HepG2 (cell line): ENCODE data around the gene ZNF106. TPM values are rescaled to one million over a fixed set of nuclear protein-coding genes. Genes with fewer than 3 reads are reported as not detected.

Source experiments
- PHF8 ChIP-seq: sonication (generic); formaldehyde crosslinking; IDR thresholded peaks from 2 replicates; pipeline ENCODE4 v1.5.0; 2020; ENCODE audit warnings: missing genetic modification reagents
- RXRB ChIP-seq: IDR thresholded peaks from 2 replicates; pipeline ENCODE4 v1.6.1; 2016; ENCODE audit warnings: borderline replicate concordance, missing genetic modification reagents, missing compliant biosample characterization
- ZNF280B ChIP-seq: sonication (generic); formaldehyde crosslinking; IDR thresholded peaks from 2 replicates; pipeline ENCODE4 v1.5.0; 2020; ENCODE audit warnings: missing genetic modification reagents, mild to moderate bottlenecking, borderline replicate concordance
- polyA plus RNA-seq, 8 experiments: library from polyadenylated mRNA; depleted of rRNA in 3 of 8; stranded (reverse) in 7 of 8; unstranded in 1 of 8; fragments of >200 nt; fragmentation: Illumina TruSeq in 4 of 8; extraction: Trizol in 4 of 8; gene quantifications; 2 replicates each; pipeline versions ENCODE4 v1.2.1 to v1.2.3, GENCODE V29; 2011 to 2016; ENCODE audit warnings: low read depth in 4 of 8, missing spikeins in 1 of 8, mixed read lengths in 1 of 8; ENCODE audit not compliant: insufficient read depth in 1 of 8
- total RNA-seq, 5 experiments: library from RNA; depleted of rRNA; stranded (reverse); fragments of >200 nt; fragmentation: Illumina TruSeq; extraction: Trizol; gene quantifications; 2 replicates each; pipeline ENCODE4 v1.2.3, GENCODE V29; 2016; ENCODE audit warnings: low read depth in 1 of 5
- TF ChIP-seq, protein P1 (sequence below): sonication (generic); formaldehyde crosslinking; IDR thresholded peaks from 2 replicates; pipeline ENCODE4 v1.4.0; 2020; ENCODE audit warnings: mild to moderate bottlenecking, missing genetic modification reagents
- TF ChIP-seq, protein P2 (sequence below): sonication (generic); formaldehyde crosslinking; IDR thresholded peaks from 2 replicates; pipeline ENCODE4 v1.4.0; 2020; ENCODE audit warnings: missing genetic modification reagents

ZNF106 gene
- total and polyA plus RNA-seq, 2 of the 13 experiments (the other 11 are each of a cell fraction or from before 2014, with no cell fraction given): 12.5 to 35.1 TPM

GRCh38 chr15:42457445-42458442 is 33.2 kb downstream of the ZNF106 start (continued):
- TF ChIP-seq, protein P1, sequence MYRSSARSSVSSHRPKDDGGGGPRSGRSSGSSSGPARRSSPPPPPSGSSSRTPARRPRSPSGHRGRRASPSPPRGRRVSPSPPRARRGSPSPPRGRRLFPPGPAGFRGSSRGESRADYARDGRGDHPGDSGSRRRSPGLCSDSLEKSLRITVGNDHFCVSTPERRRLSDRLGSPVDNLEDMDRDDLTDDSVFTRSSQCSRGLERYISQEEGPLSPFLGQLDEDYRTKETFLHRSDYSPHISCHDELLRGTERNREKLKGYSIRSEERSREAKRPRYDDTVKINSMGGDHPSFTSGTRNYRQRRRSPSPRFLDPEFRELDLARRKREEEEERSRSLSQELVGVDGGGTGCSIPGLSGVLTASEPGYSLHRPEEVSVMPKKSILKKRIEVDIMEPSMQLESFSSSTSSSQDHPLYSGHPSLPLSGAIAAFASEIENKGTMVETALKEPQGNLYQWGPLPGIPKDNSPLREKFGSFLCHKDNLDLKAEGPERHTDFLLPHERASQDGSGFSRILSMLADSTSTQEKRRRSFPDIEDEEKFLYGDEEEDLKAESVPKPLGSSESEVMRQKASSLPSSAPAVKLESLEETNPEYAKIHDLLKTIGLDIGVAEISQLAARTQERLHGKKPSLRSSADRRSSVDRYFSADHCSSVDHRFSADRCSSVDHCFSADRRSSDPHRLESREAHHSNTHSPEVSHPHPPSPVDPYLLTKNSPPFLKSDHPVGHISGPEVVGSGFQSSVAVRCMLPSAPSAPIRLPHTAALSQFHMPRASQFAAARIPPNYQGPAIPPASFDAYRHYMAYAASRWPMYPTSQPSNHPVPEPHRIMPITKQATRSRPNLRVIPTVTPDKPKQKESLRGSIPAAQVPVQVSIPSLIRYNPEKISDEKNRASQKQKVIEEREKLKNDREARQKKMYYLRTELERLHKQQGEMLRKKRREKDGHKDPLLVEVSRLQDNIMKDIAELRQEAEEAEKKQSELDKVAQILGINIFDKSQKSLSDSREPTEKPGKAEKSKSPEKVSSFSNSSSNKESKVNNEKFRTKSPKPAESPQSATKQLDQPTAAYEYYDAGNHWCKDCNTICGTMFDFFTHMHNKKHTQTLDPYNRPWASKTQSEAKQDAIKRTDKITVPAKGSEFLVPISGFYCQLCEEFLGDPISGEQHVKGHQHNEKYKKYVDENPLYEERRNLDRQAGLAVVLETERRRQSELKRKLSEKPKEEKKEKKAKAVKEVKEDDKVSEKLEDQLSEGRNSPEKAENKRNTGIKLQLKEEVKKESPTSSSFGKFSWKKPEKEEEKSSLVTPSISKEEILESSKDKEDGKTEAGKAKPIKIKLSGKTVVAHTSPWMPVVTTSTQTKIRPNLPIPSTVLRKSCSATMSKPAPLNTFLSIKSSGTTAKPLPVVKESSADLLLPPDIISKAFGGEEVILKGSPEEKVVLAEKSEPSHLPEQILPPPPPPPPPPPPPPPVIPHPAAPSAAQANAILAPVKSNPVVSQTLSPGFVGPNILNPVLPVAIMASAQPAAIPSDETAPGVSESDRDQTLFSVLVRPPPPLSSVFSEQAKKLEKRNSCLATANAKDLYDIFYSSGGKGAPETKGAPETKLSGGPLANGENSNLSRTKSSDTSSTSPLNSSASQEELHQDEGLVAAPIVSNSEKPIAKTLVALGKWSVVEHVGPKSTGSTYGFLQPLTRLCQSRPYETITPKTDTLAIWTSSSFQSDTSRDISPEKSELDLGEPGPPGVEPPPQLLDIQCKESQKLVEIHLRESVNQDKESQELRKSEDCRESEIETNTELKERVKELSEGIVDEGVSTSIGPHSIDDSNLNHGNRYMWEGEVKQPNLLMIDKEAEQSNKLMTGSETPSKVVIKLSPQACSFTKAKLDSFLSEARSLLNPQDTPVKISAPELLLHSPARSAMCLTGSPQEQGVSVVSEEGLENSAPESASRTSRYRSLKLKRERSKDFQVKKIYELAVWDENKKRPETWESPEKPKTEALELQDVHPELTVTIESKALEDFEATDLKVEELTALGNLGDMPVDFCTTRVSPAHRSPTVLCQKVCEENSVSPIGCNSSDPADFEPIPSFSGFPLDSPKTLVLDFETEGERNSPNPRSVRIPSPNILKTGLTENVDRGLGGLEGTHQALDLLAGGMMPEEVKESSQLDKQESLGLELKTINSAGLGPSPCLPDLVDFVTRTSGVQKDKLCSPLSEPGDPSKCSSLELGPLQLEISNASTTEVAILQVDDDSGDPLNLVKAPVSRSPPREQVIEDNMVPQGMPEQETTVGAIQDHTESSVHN: no peak
- TF ChIP-seq PHF8 (CRISPR knock-in tag) (no peak), ZNF280B (CRISPR knock-in tag) (no peak), RXRB (CRISPR knock-in tag) (no peak)
- TF ChIP-seq, protein P2, sequence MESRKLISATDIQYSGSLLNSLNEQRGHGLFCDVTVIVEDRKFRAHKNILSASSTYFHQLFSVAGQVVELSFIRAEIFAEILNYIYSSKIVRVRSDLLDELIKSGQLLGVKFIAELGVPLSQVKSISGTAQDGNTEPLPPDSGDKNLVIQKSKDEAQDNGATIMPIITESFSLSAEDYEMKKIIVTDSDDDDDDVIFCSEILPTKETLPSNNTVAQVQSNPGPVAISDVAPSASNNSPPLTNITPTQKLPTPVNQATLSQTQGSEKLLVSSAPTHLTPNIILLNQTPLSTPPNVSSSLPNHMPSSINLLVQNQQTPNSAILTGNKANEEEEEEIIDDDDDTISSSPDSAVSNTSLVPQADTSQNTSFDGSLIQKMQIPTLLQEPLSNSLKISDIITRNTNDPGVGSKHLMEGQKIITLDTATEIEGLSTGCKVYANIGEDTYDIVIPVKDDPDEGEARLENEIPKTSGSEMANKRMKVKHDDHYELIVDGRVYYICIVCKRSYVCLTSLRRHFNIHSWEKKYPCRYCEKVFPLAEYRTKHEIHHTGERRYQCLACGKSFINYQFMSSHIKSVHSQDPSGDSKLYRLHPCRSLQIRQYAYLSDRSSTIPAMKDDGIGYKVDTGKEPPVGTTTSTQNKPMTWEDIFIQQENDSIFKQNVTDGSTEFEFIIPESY: no peak
